GM19193 (cell line): ENCODE data around the gene AFF2.

Experiments
- POLR2A ChIP-seq: IDR thresholded peaks from 4 replicates; pipeline ENCODE4 v1.6.1; 2011; ENCODE audit not compliant: insufficient read depth, insufficient read length; ENCODE audit errors: extremely low read depth

Gene AFF2

GRCh38 chrX:148976571-148977400 lies 476.4 kb downstream of the AFF2 start:
- no peak for TF ChIP-seq POLR2A

DNA sequence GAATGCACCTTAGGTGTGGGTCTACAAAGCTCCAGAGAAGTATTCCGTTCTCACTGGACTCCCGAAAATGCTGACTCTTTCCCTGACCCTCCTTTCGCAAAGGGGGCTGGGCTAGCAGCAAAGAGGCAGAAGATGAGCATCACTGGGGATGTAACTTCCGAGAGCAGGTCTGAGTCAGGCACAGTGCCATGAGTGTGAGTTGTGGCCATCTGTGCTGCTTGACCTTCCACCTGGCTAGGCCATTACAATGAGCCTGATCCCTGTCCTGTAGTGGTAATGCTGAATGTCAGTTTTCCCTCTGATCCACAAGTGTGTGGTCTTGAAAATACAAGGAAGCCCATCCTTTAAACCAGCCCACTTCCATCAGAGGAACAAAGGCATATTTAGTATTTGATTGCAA lies 479.4 kb downstream of the AFF2 start:
- TF ChIP-seq POLR2A: no peak

DNA sequence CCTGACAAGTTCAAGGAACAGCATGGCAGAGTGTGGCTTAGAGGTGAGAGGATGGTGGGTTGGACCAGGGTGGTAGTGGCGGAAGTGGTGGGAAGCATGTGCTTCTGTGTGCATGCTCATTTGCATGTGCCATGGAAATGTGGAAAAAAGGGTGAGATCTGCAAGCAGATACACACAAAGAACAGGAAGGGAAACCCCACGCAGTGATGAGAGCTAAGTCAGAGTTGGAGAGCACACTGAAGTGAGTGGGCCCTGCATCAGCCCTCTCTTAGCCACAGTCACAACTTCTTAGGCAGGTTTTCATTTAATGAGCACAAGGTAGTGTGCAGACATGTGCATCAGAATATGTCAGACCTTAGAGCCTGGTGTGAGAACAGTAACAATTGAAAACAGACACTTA lies 483.8 kb downstream of the AFF2 start:
- TF ChIP-seq POLR2A: no peak

- no peak for TF ChIP-seq POLR2A
Observed at GRCh38 chrX:148991502-148991901, 491.1 kb downstream of the AFF2 start.

DNA sequence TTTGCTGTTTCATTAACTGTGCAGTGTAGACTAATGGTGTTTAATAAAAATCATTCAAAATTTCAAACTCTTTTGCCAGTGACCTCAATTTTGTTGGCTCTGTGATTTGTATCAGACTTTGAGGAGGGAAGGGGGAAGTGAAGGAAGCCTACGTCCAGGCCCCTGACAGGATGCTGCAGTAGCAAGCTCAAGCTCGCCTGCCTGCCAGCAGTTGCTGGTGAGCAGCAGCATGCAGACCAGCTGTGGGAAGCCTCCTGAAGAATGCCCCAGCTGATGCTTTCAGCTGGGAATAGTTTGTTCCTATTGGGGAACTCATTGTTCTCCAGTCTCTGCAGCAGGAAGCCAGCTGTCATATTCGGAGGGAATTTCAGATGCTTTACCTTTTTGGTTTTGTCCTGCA lies 495.2 kb downstream of the AFF2 start:
- no peak for TF ChIP-seq POLR2A

DNA sequence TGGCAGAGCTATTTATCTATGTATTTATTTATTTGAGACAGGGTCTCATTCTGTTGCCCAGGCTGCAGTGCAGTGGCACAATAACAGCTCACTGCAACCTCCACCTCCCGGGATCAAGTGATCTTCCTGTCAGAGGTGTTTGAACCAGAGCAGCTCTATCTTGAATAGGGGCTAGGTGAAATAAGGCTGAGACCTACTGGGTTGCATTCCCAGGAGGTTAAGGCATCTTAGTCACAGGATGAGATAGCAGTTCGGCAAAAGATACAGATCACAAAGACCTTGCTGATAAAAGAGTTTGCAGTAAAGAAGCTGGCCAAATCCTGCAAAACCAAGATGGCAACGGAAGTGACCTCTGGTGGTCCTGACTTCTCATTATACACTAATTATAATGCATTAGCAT lies 501.9 kb downstream of the AFF2 start:
- TF ChIP-seq POLR2A: no peak

DNA sequence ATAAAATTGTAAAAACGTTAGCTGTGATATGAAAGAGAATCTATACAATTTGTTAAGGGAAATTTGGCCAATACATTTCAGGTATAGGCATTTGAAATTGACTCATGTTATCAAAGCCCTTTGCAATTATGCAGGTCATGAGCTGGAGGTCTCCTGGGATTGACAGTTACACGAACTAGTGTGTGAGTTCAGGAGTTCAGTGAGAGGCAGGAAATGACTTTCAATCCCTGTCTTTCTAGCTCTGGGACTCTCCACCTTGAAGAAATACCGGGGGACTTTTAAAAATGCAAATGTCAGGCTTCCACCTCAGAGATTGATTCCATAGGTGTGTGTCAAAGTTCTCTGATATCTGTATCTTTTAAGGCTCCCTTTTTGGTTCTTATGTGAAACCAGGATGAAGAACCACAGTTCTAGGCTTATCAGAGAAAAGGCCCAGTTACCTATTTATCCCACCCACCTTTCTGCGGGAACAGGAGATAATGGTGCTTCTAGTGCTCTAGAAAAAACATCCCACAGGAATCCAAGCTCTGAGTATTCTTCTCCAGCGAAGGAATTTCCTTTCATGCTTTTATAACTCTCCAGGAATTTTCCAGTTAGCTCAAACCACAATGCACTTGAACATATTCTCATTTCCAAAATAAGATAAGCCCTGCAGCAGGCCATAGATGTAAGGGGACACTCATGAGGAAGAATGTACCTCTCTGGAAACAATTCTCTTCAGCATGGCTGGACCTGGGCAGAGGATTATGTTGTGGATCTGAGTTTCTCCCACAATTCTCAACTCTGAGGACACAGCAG lies 503.6 kb downstream of the AFF2 start:
- TF ChIP-seq POLR2A: no peak

DNA sequence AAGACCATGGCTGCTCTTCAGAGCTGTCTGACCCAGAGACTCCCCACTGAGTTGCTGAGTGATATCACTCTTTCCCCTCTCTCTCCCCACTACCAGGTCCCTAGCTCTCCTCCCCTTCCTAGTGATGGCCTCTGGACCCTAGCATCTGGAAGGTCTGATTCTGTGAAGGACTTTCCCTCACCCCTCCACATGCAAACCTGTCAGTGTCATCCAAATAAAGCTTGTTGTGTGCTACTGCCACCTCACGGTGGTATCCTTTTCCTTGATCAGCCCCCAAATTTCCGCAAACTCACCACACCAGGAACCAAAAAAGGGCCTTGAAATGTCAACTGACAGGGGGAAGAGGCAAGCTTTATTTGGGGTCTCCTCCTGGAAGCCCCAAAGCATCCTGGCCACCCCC lies 504.5 kb downstream of the AFF2 start:
- no peak for TF ChIP-seq POLR2A

DNA sequence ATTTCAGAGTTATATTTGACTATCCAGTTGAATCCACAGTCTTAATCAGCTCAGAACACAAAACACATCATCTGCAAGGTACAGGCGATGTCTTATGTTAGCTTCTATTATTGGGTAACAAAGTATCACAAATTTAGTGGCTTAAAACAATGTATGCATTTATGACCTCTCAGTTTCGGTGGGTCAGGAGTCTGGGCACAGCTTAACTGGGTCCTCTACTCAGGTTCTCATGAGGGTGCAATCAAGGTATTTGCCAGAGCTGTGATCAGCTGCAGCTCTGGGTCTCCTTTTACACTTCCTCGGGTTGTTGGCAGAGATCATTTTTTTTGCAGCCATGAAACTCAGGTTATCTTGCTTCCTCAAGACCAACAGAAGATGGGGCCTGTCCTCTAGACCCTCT lies 505.8 kb downstream of the AFF2 start:
- no peak for TF ChIP-seq POLR2A

DNA sequence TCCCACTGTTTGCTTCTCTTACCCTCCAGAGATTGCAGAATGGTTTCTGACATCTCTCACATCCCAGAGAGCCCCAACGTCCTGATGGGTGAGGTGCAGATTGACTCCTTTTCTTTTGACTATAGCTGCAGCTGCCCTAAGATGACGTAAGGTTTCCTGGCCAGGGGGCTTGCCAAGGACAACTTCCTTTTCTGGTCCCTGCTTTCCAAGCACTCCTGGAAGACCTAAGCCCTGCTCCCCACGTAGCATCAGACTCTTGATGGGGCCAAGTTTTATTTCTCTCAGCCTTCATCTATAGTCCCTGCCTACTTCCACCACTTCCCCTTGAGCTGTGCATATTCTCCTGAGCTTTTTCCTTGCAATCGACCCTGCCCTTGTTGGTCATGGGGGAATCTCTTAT lies 507.0 kb downstream of the AFF2 start:
- no peak for TF ChIP-seq POLR2A

DNA sequence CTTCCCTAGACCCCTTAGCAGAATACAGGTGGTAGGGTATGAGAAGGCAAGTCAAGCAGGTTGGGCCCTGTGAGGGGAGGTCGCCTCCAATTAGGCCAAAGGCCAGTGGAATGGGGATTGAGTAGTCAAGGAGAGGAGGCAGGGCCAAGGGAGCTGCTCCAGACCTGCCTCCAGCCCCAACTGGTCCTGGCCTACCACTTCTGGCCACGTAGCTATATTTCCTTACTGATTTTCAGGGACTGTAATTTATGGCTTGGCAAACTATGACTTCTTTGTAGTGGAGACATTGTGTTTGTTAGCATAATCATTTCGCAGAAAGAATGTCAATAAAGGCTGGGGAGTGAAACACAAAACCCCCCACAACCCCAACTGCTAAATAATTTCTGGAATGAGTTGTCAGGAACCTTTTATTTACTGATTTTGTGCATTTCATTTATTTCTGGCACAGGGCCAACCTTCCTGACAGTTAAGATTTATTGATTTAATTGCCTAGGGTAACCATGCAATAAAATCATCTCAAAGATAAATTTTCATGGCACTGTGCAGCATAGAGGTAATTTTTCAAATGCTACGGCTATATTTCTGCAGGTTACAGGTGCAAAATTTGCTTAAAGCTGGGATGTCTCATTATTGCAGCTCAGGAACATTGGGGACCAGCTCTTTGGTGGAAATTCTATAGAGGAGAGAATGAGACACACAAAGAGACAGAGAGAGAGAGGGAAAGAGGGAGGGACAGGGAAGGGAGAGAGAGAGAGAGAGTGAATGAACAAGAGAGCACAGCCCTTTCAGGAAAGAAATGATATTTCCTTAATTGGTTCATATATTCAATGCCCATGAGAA lies 509.8 kb downstream of the AFF2 start:
- TF ChIP-seq POLR2A: no peak

- TF ChIP-seq POLR2A: no peak
Observed at GRCh38 chrX:149010853-149011224, 510.4 kb downstream of the AFF2 start.

GRCh38 chrX:149013081-149013480 lies 512.7 kb downstream of the AFF2 start:
- TF ChIP-seq POLR2A: no peak

- no peak for TF ChIP-seq POLR2A
Observed at GRCh38 chrX:149021159-149021558, 520.7 kb downstream of the AFF2 start.

GRCh38 chrX:149022485-149022884 lies 522.1 kb downstream of the AFF2 start:
- TF ChIP-seq POLR2A: no peak
